SK-N-MC (cell line): ENCODE results near the gene S100A4.

ENCODE experiments used
- EZH2 ChIP-seq: fragments of 200-600 bp; sonication (generic); IDR thresholded peaks from one replicate; pipeline ENCODE4 v1.6.1; 2017; ENCODE audit warnings: antibody characterized with exemption
- FOXP2 ChIP-seq: optimal IDR thresholded peaks from 2 replicates; pipeline ENCODE3; 2011; ENCODE audit warnings: mild to moderate bottlenecking, moderate library complexity; ENCODE audit not compliant: insufficient read depth; ENCODE audit errors: extremely low read length, control extremely low read depth
- POLR2AphosphoS5 ChIP-seq: IDR thresholded peaks from 2 replicates; pipeline ENCODE4 v1.6.1; 2012; ENCODE audit warnings: mild to moderate bottlenecking, low read depth, low read length, borderline replicate concordance

GRCh38 chr1:153513023-153513422, 32.6 kb downstream of the S100A4 start:
- no peak for TF ChIP-seq EZH2
- no peak for TF ChIP-seq POLR2AphosphoS5
- TF ChIP-seq FOXP2, result no peak
